Measurements from ENCODE around the gene RNF222. TPM values are rescaled to one million over a fixed set of nuclear protein-coding genes. Genes with fewer than 3 reads are reported as not detected.
"Not testable (repeated sequence)": the region's sequence is repeated elsewhere in the genome, so short reads cannot be mapped to it uniquely, and the experiment has no call there.

Gene RNF222
- total RNA-seq, 1 experiment from 2014 or later = 0.09 TPM

- Histone ChIP-seq H4K8ac (replicated peaks; ENCODE audit: insufficient read length, low read depth, low read length) (no peak overlapping the region), H3K4ac (ENCODE audit: low read depth, low read length) (no peak overlapping the region), H3K18ac (ENCODE audit: insufficient read length, low read depth, low read length) (no peak overlapping the region), H3K9ac (ENCODE audit: extremely low read depth, insufficient read length, low read length) (no peak overlapping the region), H3K27me3 (ENCODE audit: insufficient read depth, low read length) (no peaks in the 10 kb centered on the region), H3K14ac (ENCODE audit: insufficient read depth, low read length) (no peak overlapping the region), H3K56ac (ENCODE audit: insufficient read length, low read depth, low read length) (no peak overlapping the region), H3K9me3 (ENCODE audit: control insufficient read depth, low read depth, low read length) (no peaks in the 10 kb centered on the region), H3K79me2 (ENCODE audit: insufficient read depth, low read length) (no peaks in the 10 kb centered on the region), H3K23me2 (ENCODE audit: insufficient read length, low read depth, low read length, poor library complexity, severe bottlenecking) (no peaks in the 10 kb centered on the region), H2BK12ac (ENCODE audit: insufficient read length, low read depth, low read length) (no peak overlapping the region), H3K79me1 (ENCODE audit: insufficient read depth, low read depth, low read length, poor library complexity, severe bottlenecking) (no peaks in the 10 kb centered on the region), H3K4me1 (ENCODE audit: insufficient read depth, low read length) (no peaks in the 10 kb centered on the region), H4K5ac (ENCODE audit: insufficient read length, low read depth, low read length) (no peak overlapping the region), H3T11ph (ENCODE audit: low read length) (no peak overlapping the region), H2AK5ac (ENCODE audit: insufficient read length, low read length) (no peak overlapping the region), H2AFZ (ENCODE audit: low read length) (no peak overlapping the region), H3K23ac (ENCODE audit: insufficient read length, low read depth, low read length) (no peak overlapping the region), H2BK15ac (ENCODE audit: low read depth, low read length) (no peak overlapping the region), H4K91ac (ENCODE audit: insufficient read length, low read depth, low read length) (no peak overlapping the region), H3K27ac (ENCODE audit: insufficient read length, low read depth, low read length) (no peak overlapping the region), H4K20me1 (ENCODE audit: control insufficient read depth, insufficient read depth, insufficient read length) (no peaks in the 10 kb centered on the region), H2BK20ac (ENCODE audit: low read depth, low read length, poor library complexity, severe bottlenecking) (no peak overlapping the region), H2BK5ac (ENCODE audit: insufficient read length, low read length) (no peak overlapping the region), H2BK120ac (ENCODE audit: low read depth, low read length, poor library complexity, severe bottlenecking) (no peak overlapping the region), H3K4me2 (ENCODE audit: insufficient read depth, insufficient read length, low read length) (no peak overlapping the region)
- no CpG with 5 or more reads among the region's 7 CpGs for WGBS (ENCODE audit: extremely low coverage, insufficient read length, low lambda C conversion rate)
- Mint-ChIP-seq H3K9me3 (no peaks in the 10 kb centered on the region), H3K4me3 (no peak overlapping the region; a peak in 1 of 5 replicates), H3K27me3 (ENCODE audit: low read depth) (no peaks in the 10 kb centered on the region), H3K4me1 (peaks cover 6 to 8% of the 10 kb centered on the region in 2 experiments), H3K27ac (peak overlapping the region in 1 of 3 experiments; percentile 67; a peak in 1 of 7 replicates), H3K36me3 (ENCODE audit: insufficient read depth in 1 of 3, low read depth in 3 of 3) (no peaks in the 10 kb centered on the region)
- no peak for TF ChIP-seq CTCF (conservative IDR thresholded peaks at IDR 0.05)
- DNase-seq = no peak
Measured at GRCh38 chr17:8350339-8350738, 47.3 kb downstream of the RNF222 start.

GRCh38 chr17:8347001-8347400 is 50.6 kb downstream of the RNF222 start:
- not testable (repeated sequence) for H3K36me3 Mint-ChIP-seq (ENCODE audit: insufficient read depth in 1 of 3, low read depth in 3 of 3)

More at GRCh38 chr17:8347001-8347400, 50.6 kb downstream of the RNF222 start:
- not testable (repeated sequence) for H3K56ac ChIP-seq (ENCODE audit: insufficient read length, low read depth, low read length); H3K14ac ChIP-seq (ENCODE audit: insufficient read depth, low read length); H3K4me3 Mint-ChIP-seq; H2BK15ac ChIP-seq (ENCODE audit: low read depth, low read length); H3K79me2 ChIP-seq (ENCODE audit: insufficient read depth, low read length); H3K27me3 ChIP-seq (ENCODE audit: insufficient read depth, low read length); H3T11ph ChIP-seq (ENCODE audit: low read length); H3K9me3 Mint-ChIP-seq; H3K27ac ChIP-seq (ENCODE audit: insufficient read length, low read depth, low read length); H2BK120ac ChIP-seq (ENCODE audit: low read depth, low read length, poor library complexity, severe bottlenecking); H3K27me3 Mint-ChIP-seq (ENCODE audit: low read depth); H3K27ac Mint-ChIP-seq; H3K9me3 ChIP-seq (ENCODE audit: control insufficient read depth, low read depth, low read length); H4K91ac ChIP-seq (ENCODE audit: insufficient read length, low read depth, low read length); H4K8ac ChIP-seq (replicated peaks; ENCODE audit: insufficient read length, low read depth, low read length); H3K23me2 ChIP-seq (ENCODE audit: insufficient read length, low read depth, low read length, poor library complexity, severe bottlenecking); H3K18ac ChIP-seq (ENCODE audit: insufficient read length, low read depth, low read length); H3K4me1 Mint-ChIP-seq; H2BK5ac ChIP-seq (ENCODE audit: insufficient read length, low read length); H3K79me1 ChIP-seq (ENCODE audit: insufficient read depth, low read depth, low read length, poor library complexity, severe bottlenecking); H3K23ac ChIP-seq (ENCODE audit: insufficient read length, low read depth, low read length); H2BK12ac ChIP-seq (ENCODE audit: insufficient read length, low read depth, low read length); H2BK20ac ChIP-seq (ENCODE audit: low read depth, low read length, poor library complexity, severe bottlenecking); H2AK5ac ChIP-seq (ENCODE audit: insufficient read length, low read length); H2AFZ ChIP-seq (ENCODE audit: low read length); DNase-seq; H3K4ac ChIP-seq (ENCODE audit: low read depth, low read length); H3K9ac ChIP-seq (ENCODE audit: extremely low read depth, insufficient read length, low read length); H3K4me2 ChIP-seq (ENCODE audit: insufficient read depth, insufficient read length, low read length); H3K4me1 ChIP-seq (ENCODE audit: insufficient read depth, low read length); H4K20me1 ChIP-seq (ENCODE audit: control insufficient read depth, insufficient read depth, insufficient read length); H4K5ac ChIP-seq (ENCODE audit: insufficient read length, low read depth, low read length)
- no CpG with 5 or more reads among the region's 25 CpGs for WGBS (ENCODE audit: extremely low coverage, insufficient read length, low lambda C conversion rate)

All from H9 (cell line).